ENCODE data around the gene OTC. TPM values are rescaled to one million over a fixed set of nuclear protein-coding genes. Genes with fewer than 3 reads are reported as not detected.

OTC gene
- total RNA-seq, 1 donor from 2014 or later: not detected

DNA sequence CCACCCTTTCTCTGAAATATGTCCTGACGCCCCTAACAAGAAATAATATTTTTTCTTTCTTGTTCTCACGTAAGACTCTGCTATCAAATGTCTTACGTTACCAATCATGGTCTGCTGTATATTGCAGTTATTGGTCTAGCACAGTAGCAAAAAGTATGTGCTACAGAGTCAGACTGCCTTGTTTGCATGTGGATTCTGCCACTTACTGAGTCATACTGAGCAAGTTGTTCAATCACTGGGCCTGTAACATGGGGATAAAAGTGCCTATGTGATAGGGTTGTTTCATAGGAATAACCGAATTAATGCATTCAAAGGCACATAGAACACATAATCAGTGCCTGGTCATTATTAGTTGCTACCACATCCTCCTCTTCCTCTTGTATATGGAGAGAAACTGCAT is 39.2 kb upstream of the OTC start:
- H3K4me1 Mint-ChIP-seq (ENCODE audit: unreplicated experiment): peaks cover 10% of the 10 kb centered on the region
- H3K36me3 Mint-ChIP-seq (ENCODE audit: unreplicated experiment): peaks cover 3% of the 10 kb centered on the region
- no peak overlapping the region for H3K27ac Mint-ChIP-seq (ENCODE audit: unreplicated experiment)
- H3K27me3 Mint-ChIP-seq (ENCODE audit: unreplicated experiment): no peaks in the 10 kb centered on the region
- H3K4me3 Mint-ChIP-seq (ENCODE audit: unreplicated experiment): no peak overlapping the region
- TF ChIP-seq, protein P1, sequence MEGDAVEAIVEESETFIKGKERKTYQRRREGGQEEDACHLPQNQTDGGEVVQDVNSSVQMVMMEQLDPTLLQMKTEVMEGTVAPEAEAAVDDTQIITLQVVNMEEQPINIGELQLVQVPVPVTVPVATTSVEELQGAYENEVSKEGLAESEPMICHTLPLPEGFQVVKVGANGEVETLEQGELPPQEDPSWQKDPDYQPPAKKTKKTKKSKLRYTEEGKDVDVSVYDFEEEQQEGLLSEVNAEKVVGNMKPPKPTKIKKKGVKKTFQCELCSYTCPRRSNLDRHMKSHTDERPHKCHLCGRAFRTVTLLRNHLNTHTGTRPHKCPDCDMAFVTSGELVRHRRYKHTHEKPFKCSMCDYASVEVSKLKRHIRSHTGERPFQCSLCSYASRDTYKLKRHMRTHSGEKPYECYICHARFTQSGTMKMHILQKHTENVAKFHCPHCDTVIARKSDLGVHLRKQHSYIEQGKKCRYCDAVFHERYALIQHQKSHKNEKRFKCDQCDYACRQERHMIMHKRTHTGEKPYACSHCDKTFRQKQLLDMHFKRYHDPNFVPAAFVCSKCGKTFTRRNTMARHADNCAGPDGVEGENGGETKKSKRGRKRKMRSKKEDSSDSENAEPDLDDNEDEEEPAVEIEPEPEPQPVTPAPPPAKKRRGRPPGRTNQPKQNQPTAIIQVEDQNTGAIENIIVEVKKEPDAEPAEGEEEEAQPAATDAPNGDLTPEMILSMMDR (IDR thresholded peaks at IDR 0.05): no peak
- no peak for DNase-seq (ENCODE audit: extremely low spot score, unreplicated experiment)
- H3K9me3 Mint-ChIP-seq (ENCODE audit: unreplicated experiment): peaks cover 13% of the 10 kb centered on the region

DNA sequence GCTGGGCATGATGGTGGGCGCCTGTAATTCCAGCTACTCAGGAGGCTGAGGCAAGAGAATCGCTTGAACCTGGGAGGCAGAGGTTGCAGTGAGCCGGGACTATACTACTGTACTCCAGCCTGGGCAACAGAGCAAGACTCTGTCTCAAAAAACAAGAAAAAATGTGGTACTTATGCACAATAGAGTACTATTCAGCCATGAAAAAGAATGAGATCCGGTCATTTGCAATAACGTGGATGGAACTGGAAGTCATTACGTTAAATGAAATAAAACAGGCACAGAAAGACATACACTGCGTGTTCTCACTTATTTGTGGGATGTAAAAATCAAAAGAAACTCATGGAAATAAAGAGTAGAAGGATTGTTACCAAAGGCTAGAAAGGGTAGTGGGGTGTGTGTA is 37.2 kb upstream of the OTC start:
- TF ChIP-seq, protein P1 (IDR thresholded peaks at IDR 0.05): no peak
- peaks cover 13% of the 10 kb centered on the region for H3K9me3 Mint-ChIP-seq (ENCODE audit: unreplicated experiment)
- no peak overlapping the region for H3K4me3 Mint-ChIP-seq (ENCODE audit: unreplicated experiment)
- no peaks in the 10 kb centered on the region for H3K27me3 Mint-ChIP-seq (ENCODE audit: unreplicated experiment)
- peaks cover 10% of the 10 kb centered on the region for H3K4me1 Mint-ChIP-seq (ENCODE audit: unreplicated experiment)
- H3K36me3 Mint-ChIP-seq (ENCODE audit: unreplicated experiment): peaks cover 3% of the 10 kb centered on the region
- no peak for DNase-seq (ENCODE audit: extremely low spot score, unreplicated experiment)
- no peak overlapping the region for H3K27ac Mint-ChIP-seq (ENCODE audit: unreplicated experiment)

DNA sequence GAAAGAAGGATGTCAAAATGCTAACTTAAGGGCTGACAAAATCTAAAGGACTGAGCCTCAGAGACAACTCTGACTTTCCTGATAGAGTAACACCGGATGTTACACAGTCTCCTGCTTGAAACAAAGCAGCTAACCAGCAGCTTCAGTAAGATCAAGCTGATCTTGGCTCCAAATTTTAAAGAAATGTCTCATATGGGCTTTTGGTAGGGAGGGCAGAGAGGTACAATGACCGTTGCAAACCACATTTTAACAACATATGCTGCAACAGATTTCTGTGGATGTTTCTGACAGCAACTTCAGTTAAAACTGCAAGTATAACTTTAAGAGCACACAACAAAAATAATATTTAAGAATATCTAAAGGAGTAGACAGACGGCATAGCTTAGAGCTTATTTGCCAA is 34.2 kb upstream of the OTC start:
- Mint-ChIP-seq H3K27me3 (ENCODE audit: unreplicated experiment) (no peaks in the 10 kb centered on the region), H3K27ac (ENCODE audit: unreplicated experiment) (no peak overlapping the region), H3K9me3 (ENCODE audit: unreplicated experiment) (peaks cover 3% of the 10 kb centered on the region), H3K4me1 (ENCODE audit: unreplicated experiment) (no peaks in the 10 kb centered on the region), H3K36me3 (ENCODE audit: unreplicated experiment) (peaks cover 3% of the 10 kb centered on the region), H3K4me3 (ENCODE audit: unreplicated experiment) (no peak overlapping the region)
- TF ChIP-seq, protein P1 (IDR thresholded peaks at IDR 0.05): no peak
- DNase-seq (ENCODE audit: extremely low spot score, unreplicated experiment): no peak

DNA sequence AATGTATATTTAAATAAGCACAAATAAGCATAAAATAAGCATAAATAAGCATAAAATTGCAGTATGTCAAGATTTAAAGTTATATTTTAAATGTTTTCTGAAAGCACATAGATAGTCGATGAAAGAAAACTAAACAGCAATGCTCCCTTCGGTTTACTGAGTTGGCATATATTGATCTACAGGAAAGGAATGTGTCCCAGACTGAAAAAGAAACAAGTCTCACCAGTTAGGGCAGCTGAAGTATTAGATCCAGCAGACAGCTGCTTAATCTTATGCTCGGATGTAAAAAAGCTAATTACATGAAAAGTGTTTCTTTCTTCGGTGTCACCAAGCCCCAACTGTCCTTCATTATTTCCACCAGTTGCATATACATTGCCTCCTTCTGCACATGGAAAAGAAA is 33.8 kb upstream of the OTC start:
- TF ChIP-seq, protein P1 (IDR thresholded peaks at IDR 0.05): no peak
- Mint-ChIP-seq H3K9me3 (ENCODE audit: unreplicated experiment) (peaks cover 3% of the 10 kb centered on the region), H3K4me1 (ENCODE audit: unreplicated experiment) (no peaks in the 10 kb centered on the region), H3K27ac (ENCODE audit: unreplicated experiment) (no peak overlapping the region), H3K4me3 (ENCODE audit: unreplicated experiment) (no peak overlapping the region), H3K27me3 (ENCODE audit: unreplicated experiment) (no peaks in the 10 kb centered on the region), H3K36me3 (ENCODE audit: unreplicated experiment) (peaks cover 3% of the 10 kb centered on the region)
- no peak for DNase-seq (ENCODE audit: extremely low spot score, unreplicated experiment)

DNA sequence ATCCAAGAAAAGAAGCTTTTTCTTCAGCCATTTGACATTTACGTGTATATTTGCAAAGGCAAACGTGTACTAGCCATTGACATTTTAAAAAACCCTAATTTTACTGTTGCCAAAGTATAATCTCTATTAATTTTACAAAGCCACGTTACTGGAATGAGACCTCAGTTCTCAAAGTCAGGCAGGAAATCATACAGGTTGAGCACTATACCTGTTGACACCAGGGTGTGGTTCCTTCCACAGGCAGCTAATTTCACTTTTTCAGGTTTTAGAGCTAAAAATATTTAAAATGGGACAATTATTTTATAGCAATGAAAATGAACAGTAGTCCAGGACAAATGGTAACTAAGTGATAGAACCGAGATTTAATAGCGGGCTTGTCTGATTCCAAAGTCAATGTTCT is 31.6 kb upstream of the OTC start:
- H3K27me3 Mint-ChIP-seq (ENCODE audit: unreplicated experiment): no peaks in the 10 kb centered on the region
- H3K4me3 Mint-ChIP-seq (ENCODE audit: unreplicated experiment): no peak overlapping the region

More for the DNA sequence above, 31.6 kb upstream of the OTC start:
- Mint-ChIP-seq H3K27ac (ENCODE audit: unreplicated experiment) (no peak overlapping the region), H3K36me3 (ENCODE audit: unreplicated experiment) (no peaks in the 10 kb centered on the region), H3K9me3 (ENCODE audit: unreplicated experiment) (no peaks in the 10 kb centered on the region), H3K4me1 (ENCODE audit: unreplicated experiment) (peaks cover 4% of the 10 kb centered on the region)
- TF ChIP-seq, protein P1 (IDR thresholded peaks at IDR 0.05): no peak
- DNase-seq (ENCODE audit: extremely low spot score, unreplicated experiment): no peak
